ENCODE measurements around the gene OST4.
"Not testable (repeated sequence)": the region's sequence is repeated elsewhere in the genome, so short reads cannot be mapped to it uniquely, and the experiment has no call there.

Gene OST4

GRCh38 chr2:27071277-27071989 is at the start of gene OST4:
OST4 (minus strand) TSS chr2:27071654.
- ATAC-seq = peak; percentile 95 to 96

- ATAC-seq = not testable (repeated sequence)
These were observed 47.8 kb upstream of the OST4 start for GRCh38 chr2:27119330-27119670.

GRCh38 chr2:27118525-27119329 is 47.3 kb upstream of the OST4 start, which contains the start of gene CGREF1:
CGREF1 (minus strand) TSS chr2:27119128; CDS start chr2:27104366, 14,762 bp downstream.
- peak in 1 of 2 donors; percentile 8 for ATAC-seq

DNA sequence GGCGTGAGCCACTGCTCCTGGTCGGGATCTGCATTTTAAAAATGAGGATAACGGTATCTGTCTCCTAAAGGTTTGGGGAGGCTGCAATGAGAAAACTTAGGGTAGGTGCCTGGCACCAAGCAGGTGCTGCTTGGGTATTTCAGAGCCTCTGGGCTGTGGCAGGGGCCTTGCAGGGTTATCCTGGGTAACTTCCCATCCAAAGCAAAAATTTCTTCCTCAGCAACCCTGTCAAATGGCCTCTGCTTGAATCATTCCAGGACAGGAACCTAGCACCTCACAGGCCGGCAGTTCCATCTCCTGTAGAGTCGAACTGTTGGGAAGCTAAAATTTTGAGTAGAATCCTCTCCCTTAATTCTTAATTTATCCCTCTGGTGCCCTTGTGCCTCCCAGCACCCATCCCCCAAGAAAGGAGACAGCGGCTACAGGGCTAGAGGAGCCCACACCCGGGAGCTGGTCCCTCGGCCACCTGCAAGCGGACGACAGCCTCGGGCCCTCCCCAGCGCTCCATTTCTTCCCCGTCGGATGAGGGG is 46.6 kb upstream of the OST4 start:
- no peak for ATAC-seq

GRCh38 chr2:27115519-27115918 is 44.1 kb upstream of the OST4 start:
- no peak for ATAC-seq

- ATAC-seq = not testable (repeated sequence)
These were observed 40.1 kb upstream of the OST4 start for GRCh38 chr2:27111392-27112078.

GRCh38 chr2:27110603-27111352 is 39.3 kb upstream of the OST4 start:
- ATAC-seq = not testable (repeated sequence)

- no peak for ATAC-seq
These were observed 37.6 kb upstream of the OST4 start for GRCh38 chr2:27109083-27109482.

GRCh38 chr2:27108221-27108620 is 36.8 kb upstream of the OST4 start:
- ATAC-seq = no peak

DNA sequence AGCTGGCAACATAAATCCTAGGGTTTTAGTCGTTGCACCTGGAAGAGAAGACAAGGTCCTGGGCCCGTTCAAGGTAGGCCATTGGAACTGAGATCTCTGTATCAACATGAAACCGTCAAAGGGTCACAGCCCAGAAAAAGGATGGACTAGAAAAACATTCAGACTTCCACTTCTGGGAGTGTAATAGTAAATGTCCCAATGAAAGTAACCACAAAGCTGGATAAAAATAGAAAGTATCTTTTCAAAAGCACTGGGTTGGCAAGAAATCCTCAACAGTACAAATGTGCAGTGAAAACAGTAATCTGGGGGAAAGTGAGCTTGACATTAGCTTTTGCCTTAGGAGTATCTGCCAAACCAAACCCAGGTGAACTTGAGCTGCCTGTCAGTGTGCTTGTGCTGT is 34.5 kb upstream of the OST4 start:
- no peak for ATAC-seq

- no peak for ATAC-seq
These were observed 30.9 kb upstream of the OST4 start for GRCh38 chr2:27102329-27102728.

- no peak for ATAC-seq
These were observed 28.6 kb upstream of the OST4 start for GRCh38 chr2:27100036-27100435.

DNA sequence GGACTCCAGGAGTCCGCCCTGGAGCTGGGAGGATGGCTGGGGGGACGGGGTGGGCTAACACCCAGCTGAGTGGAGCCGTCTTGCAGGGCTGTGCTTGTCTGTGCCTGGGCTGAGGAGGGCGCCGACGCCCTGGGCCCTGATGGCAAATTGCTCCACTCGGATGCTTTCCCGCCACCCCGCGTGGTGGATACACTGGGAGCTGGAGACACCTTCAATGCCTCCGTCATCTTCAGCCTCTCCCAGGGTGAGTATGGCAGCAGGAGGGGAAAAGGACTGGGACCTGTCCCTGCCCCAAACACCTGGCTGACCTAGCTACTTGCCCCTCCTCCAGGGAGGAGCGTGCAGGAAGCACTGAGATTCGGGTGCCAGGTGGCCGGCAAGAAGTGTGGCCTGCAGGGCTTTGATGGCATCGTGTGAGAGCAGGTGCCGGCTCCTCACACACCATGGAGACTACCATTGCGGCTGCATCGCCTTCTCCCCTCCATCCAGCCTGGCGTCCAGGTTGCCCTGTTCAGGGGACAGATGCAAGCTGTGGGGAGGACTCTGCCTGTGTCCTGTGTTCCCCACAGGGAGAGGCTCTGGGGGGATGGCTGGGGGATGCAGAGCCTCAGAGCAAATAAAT is 28.0 kb upstream of the OST4 start:
- ATAC-seq = no peak

- no peak for ATAC-seq
These were observed 25.9 kb upstream of the OST4 start for GRCh38 chr2:27097341-27097740.

DNA sequence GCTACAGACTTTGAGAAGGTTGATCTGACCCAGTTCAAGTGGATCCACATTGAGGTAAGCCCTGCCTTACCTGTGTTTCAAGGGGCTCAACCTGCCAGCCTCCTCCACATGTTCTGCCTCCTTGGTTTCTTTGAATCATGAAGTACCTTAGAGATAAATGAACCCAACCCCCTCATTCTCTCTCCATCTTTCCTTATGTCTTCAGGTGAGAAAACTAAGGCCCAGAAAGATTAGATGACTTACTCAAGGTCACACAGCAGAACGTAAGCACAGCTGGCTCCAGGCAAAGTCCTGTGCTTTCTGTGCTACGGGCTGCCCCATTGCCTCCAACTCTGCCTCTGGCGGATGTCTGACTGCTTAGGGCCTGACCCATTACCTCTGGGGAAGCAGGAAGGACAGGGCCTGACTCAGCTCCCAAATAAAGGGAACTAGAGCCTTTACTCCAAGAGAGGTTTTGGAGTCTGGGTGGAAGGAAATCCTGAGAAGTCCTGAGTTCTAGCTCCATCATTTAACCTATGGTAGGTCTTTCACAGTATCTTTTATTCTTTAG is 25.4 kb upstream of the OST4 start:
- ATAC-seq = no peak

GRCh38 chr2:27095745-27096651 is 24.5 kb upstream of the OST4 start:
- peak; percentile 83 to 90 for ATAC-seq

- ATAC-seq = no peak
These were observed 23.9 kb upstream of the OST4 start for GRCh38 chr2:27095427-27095744.

DNA sequence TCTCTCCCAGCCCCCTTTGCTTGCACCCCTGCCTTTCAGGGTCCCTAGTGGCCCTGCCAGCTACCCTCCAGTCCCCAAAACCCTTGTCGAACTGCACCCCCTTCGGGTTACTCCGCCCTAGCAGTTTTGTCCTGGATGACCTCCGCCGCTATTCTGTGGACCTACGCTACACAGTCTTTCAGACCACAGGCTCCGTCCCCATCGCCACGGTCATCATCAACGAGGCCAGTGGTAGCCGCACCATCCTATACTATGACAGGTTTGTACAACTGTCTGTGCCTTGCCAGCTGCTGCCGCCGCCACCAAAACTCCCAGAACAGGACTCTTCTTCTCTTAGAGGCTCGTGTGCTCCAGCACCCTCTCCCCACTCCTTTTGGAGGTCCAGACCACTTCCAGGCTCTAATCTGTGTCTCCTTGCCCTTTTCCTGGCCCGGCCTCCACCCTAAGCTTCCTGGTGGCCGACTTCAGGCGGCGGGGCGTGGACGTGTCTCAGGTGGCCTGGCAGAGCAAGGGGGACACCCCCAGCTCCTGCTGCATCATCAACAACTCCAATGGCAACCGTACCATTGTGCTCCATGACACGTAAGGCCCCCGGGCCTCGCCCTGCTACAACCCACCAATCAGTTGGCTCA is 23.0 kb upstream of the OST4 start:
- no peak for ATAC-seq

DNA sequence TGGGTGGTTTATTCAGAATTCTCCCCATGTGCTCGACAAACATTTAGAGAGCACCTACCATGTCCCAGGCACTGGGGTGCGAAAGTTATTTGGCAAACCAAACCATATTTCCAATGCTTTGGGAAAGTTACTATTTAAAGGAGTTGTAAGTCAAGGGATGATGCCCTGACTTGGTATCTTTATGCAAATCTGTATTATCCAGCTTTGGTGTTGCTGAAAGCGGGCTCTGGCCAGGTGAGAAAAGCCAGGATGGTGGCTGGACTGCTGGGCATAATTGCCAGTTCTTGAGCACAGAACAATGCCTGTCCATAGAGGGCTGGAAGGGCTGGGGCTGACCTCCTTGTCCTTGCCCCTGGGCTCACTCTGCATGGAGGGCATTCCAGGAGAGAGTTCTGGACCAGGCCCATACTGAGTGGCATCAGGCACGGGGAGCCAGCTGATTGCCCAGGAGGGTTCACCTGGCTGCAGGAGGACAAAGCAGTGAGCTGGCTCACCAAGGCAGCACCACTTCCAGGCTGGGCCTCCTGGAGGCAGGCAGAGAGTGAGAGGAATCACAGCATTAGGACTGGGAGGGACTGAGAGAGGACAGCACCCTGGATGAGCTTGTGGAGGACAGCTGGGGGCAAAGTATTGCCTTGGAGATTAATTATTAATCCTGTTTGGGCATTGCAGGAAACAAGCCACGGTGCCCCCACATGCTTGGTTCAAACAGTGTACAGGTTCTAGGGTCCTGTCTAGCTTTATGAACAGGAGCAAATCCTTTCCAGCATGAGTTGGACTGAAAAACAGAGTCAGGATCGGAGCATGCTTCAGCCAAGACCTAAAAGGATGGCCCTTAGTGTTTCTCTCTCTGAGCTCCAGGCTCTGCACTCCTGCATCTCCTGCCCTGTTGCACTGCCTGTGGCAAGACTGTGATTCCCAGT is 22.2 kb upstream of the OST4 start:
- ATAC-seq = no peak

Measured in activated CD4-positive, CD25-positive, alpha-beta regulatory T cell treated with anti-CD3 and anti-CD28 coated beads, Interleukin-2, amount 50 U/mL, for 24 hours (primary cell).